Spleen (tissue), 11 donors: ENCODE results near the gene NSD1. TPM values are rescaled to one million over a fixed set of nuclear protein-coding genes. Genes with fewer than 3 reads are reported as not detected.
"Not testable (repeated sequence)": the region's sequence is repeated elsewhere in the genome, so short reads cannot be mapped to it uniquely, and the experiment has no call there.

Source experiments
- DNase-seq: peaks from one replicate; pipeline ENCODE4 v3.0.0-alpha.2; 2020
- H3K27ac ChIP-seq, 8 donors: fragments of 200-600 bp; sonication (generic) in 7 of 8; 1 replicate in 4 of 8; 2 replicates in 4 of 8; pipeline versions ENCODE4 v1.5.0 to v1.8.0; 2016 to 2021; ENCODE audit warnings: inconsistent platforms in 4 of 8, mild to moderate bottlenecking in 4 of 8, moderate library complexity in 1 of 8
- H3K27me3 ChIP-seq, 7 donors: fragments of 200-600 bp; sonication (generic) in 6 of 7; replicated peaks in 1 of 7; 1 replicate in 4 of 7; 2 replicates in 3 of 7; pipeline versions ENCODE4 v1.5.0 to v1.8.0; 2016 to 2021; ENCODE audit warnings: inconsistent platforms in 3 of 7, mild to moderate bottlenecking in 1 of 7
- H3K36me3 ChIP-seq, 6 donors: fragments of 200-600 bp; sonication (generic) in 5 of 6; 1 replicate in 4 of 6; 2 replicates in 2 of 6; pipeline versions ENCODE4 v1.5.0 to v1.8.0; 2016 to 2021; ENCODE audit warnings: inconsistent platforms in 2 of 6
- H3K4me1 ChIP-seq, 6 donors: fragments of 200-600 bp; sonication (generic) in 5 of 6; 1 replicate in 3 of 6; 2 replicates in 3 of 6; pipeline versions ENCODE4 v1.5.0 to v1.8.0; 2016 to 2021; ENCODE audit warnings: inconsistent platforms in 3 of 6
- H3K4me3 ChIP-seq, 8 donors: fragments of 200-600 bp; sonication (generic) in 7 of 8; 1 replicate in 4 of 8; 2 replicates in 4 of 8; pipeline versions ENCODE4 v1.5.0 to v1.8.0; 2016 to 2021; ENCODE audit warnings: inconsistent platforms in 4 of 8, mild to moderate bottlenecking in 4 of 8, moderate library complexity in 2 of 8
- H3K9me3 ChIP-seq, 8 donors: fragments of 200-600 bp; sonication (generic) in 7 of 8; 1 replicate in 4 of 8; 2 replicates in 4 of 8; pipeline versions ENCODE4 v1.5.0 to v1.8.0; 2016 to 2021; ENCODE audit warnings: inconsistent platforms in 4 of 8
- POLR2A ChIP-seq, 3 donors: fragments of 450-650 bp; IDR thresholded peaks; one replicate each; pipeline ENCODE4 v1.5.1; 2017; ENCODE audit warnings: antibody characterized with exemption in 3 of 3, mild to moderate bottlenecking in 1 of 3
- POLR2AphosphoS5 ChIP-seq, 3 donors: sonication (generic); formaldehyde crosslinking; IDR thresholded peaks; one replicate each; pipeline ENCODE4 v1.5.1; 2017; ENCODE audit warnings: antibody characterized with exemption in 3 of 3
- WGBS, 5 donors: extraction: QIAGEN DNeasy Blood & Tissue Kit in 3 of 5; methylation state at CpG; one replicate each; pipeline versions ENCODE4 v1.1.5 to v1.1.7; 2013 to 2018; 5-methylcytosine and 5-hydroxymethylcytosine counted together
- intact Hi-C: fragments of 100-400 bp; cut with DNase I; formaldehyde crosslinking; loops from one replicate; pipeline ENCODE4 v1.15.0; 2023; ENCODE audit warnings: low total_unique reads
- polyA plus RNA-seq, 3 donors: library from polyadenylated mRNA; stranded (reverse); fragments of 200-250 nt; gene quantifications; one replicate each; pipeline ENCODE4 v1.2.1, GENCODE V29; 2013
- total RNA-seq, 7 donors: library from RNA; depleted of rRNA in 3 of 7; stranded (reverse); fragments of >200 nt in 3 of 7; fragmentation: NEBNext Ultra II Directional in 4 of 7; extraction: Animal tissue kit (Norgen Biotek cat#: 25700) in 4 of 7; gene quantifications; one replicate each; pipeline versions ENCODE4 v1.1.0 to v1.2.1, GENCODE V29; 2016 to 2021
- TF ChIP-seq, protein P1 (sequence below), 11 experiments: fragments of 200-600 bp in 7 of 11; fragments of 450-650 bp in 4 of 11; sonication (generic) in 4 of 11; IDR thresholded peaks in 8 of 11; conservative IDR thresholded peaks in 3 of 11; 1 replicate in 7 of 11; 2 replicates in 4 of 11; pipeline versions ENCODE4 v1.4.0 to v1.8.0; 2016 to 2021; ENCODE audit warnings: antibody characterized with exemption in 11 of 11, inconsistent platforms in 4 of 11, mild to moderate bottlenecking in 1 of 11
- donor health status: healthy with polysubstance abuse.
- donor health status: DM: no; HTN: no; CAD: no; lungs with moderate emphysema.
- donor health status: DM: no; HTN: no; CAD: no.
- donor health status: Bipolar disorder and iron deficiency.
- donor health status: healthy.
- donor health status: DM: no; HTN: no; CAD: no.
- donor health status: DM: yes; HTN: yes; CAD: no.

The NSD1 gene
- total and polyA plus RNA-seq, 10 donors, result 4.1 to 130 (median 69.1) TPM

DNA sequence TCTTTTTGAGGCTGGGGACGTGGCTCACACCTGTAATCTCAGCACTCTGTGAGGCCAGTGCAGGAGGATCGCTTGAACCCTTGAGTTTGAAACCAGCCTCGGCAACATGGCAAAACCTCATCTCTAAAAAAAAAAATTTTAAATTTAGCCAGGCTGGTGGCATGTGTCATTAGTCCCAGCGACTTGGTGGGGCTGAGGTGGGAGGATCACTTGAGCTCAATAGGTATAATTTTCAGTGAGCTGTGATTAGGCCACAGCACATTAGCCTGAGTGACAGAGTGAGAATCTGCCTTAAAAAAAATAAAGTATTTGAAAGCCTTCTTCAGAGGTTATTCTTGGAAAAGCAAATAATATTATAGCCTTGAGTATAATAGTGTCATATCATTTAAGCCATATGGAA is 41.8 kb downstream of the NSD1 start:
- no peak for DNase-seq
- intact Hi-C loops, result no loop called here

DNA sequence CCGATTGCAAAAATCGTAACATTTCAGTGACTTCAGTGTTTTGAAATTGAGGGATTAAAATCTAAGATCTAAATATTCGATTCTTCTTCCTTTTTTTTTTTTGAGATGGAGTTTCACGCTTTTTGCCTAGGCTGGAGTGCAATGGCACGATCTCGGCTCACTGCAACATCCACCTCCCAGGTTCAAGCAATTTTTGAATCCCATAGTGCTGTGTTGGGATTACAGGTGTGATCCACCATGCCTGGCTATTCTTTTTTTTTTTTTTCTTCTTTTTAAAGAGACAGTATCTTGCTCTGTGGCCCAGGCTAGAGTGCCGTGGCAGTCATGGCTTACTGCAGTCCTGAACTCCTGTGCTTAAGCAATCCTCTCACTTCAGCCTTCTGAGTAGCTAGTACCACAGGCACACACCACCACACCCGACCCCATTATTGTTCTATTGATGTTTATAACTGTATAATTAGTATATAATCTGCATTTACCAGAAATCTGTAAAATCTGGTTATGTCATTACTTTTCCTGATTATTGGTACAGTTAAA is 42.7 kb downstream of the NSD1 start:
- 76 to 91% (median 82%) methylated on average over 8 of the region's 8 CpGs for WGBS, 5 donors
- TF ChIP-seq POLR2A (IDR thresholded peaks at IDR 0.05) (no peak), POLR2AphosphoS5 (IDR thresholded peaks at IDR 0.05) (no peak)
- TF ChIP-seq, protein P1, sequence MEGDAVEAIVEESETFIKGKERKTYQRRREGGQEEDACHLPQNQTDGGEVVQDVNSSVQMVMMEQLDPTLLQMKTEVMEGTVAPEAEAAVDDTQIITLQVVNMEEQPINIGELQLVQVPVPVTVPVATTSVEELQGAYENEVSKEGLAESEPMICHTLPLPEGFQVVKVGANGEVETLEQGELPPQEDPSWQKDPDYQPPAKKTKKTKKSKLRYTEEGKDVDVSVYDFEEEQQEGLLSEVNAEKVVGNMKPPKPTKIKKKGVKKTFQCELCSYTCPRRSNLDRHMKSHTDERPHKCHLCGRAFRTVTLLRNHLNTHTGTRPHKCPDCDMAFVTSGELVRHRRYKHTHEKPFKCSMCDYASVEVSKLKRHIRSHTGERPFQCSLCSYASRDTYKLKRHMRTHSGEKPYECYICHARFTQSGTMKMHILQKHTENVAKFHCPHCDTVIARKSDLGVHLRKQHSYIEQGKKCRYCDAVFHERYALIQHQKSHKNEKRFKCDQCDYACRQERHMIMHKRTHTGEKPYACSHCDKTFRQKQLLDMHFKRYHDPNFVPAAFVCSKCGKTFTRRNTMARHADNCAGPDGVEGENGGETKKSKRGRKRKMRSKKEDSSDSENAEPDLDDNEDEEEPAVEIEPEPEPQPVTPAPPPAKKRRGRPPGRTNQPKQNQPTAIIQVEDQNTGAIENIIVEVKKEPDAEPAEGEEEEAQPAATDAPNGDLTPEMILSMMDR (IDR thresholded peaks at IDR 0.05 in 8 of 11, conservative IDR thresholded peaks at IDR 0.05 in 3 of 11), result no peak
- Histone ChIP-seq H3K36me3 (peaks cover 0 to 46% (median 0%) of the 10 kb centered on the region in 6 donors), H3K9me3 (no peaks in the 10 kb centered on the region), H3K27me3 (no peaks in the 10 kb centered on the region), H3K27ac (no peak overlapping the region), H3K4me3 (no peak overlapping the region), H3K4me1 (peaks cover 6 to 88% (median 53%) of the 10 kb centered on the region in 6 donors)
- intact Hi-C loops, result no loop called here
- DNase-seq, result no peak

More for the DNA sequence above, 41.8 kb downstream of the NSD1 start:
- Histone ChIP-seq H3K9me3 (no peaks in the 10 kb centered on the region), H3K27ac (no peak overlapping the region), H3K27me3 (no peaks in the 10 kb centered on the region), H3K4me1 (peaks cover 6 to 86% (median 50%) of the 10 kb centered on the region in 6 donors), H3K36me3 (peaks cover 0 to 46% (median 0%) of the 10 kb centered on the region in 6 donors), H3K4me3 (no peak overlapping the region)
- TF ChIP-seq POLR2AphosphoS5 (IDR thresholded peaks at IDR 0.05), result no peak
- TF ChIP-seq, protein P1 (IDR thresholded peaks at IDR 0.05 in 8 of 11, conservative IDR thresholded peaks at IDR 0.05 in 3 of 11), result no peak
- no peak for TF ChIP-seq POLR2A (IDR thresholded peaks at IDR 0.05)
- 81 to 87% (median 83%) methylated on average over 4 of the region's 4 CpGs for whole genome bisulfite sequencing, 5 donors

DNA sequence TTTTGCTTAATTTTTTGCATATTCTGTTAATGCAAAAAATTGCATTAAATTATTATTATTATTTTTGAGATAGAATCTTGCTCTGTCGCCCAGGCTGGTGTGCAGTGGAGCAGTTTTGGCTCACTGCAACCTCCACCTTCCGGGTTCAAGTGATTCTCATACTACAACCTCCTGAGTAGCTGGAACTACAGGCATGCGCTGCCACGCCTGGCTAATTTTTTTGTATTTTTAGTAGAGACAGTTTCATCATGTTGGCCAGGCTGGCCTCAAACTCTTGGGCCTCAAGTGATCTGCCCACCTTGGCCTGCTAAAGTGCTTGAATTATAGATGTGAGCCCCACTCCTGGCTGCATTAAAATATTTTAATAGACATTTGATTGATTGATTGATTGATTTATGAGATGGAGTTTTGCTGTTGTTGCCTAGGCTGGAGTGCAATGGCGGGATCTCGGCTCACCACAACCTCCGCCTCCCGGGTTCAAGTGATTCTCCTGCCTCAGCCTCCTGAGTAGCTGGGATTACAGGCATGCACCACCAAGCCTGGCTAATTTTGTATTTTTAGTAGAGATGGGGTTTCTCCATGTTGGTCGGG is 44.4 kb downstream of the NSD1 start:
- DNase-seq, H3K4me3 ChIP-seq, H3K27ac ChIP-seq, H3K27me3 ChIP-seq, intact Hi-C loops, H3K9me3 ChIP-seq: not testable (repeated sequence)
- Histone ChIP-seq H3K4me1 (peaks cover 6 to 85% (median 44%) of the 10 kb centered on the region in 6 donors), H3K36me3 (peaks cover 0 to 54% (median 0%) of the 10 kb centered on the region in 6 donors)
- 86 to 97% (median 91%) methylated on average over 9 of the region's 9 CpGs for WGBS, 5 donors

DNA sequence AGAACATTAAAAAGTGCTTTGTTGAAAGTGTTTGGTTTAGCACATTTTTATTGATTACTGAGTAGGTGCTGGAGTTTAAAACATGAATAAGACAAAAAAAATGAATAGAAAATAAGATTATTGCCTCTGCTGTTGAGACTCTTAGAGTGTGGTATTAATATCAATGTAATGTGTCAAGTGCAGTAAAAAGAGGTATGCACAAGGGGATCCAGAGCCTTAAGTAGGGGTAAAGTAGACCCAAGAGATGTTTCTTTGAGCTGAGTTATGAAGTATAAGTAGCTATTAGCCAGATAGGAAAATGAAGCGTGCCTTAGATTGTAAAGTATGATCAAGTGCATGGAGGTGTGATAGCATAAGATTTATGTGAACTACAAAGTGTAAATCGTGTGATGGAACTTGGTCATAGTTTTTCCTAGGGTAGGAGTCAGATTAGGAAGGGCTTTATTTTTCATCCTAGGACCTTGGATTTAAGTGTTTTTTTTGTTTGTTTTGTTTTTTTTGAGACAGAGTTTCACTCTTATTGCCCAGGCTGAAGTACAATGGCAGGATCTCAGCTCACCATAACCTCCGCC is 45.2 kb downstream of the NSD1 start:
- intact Hi-C loops, result no loop called here
- no peak for DNase-seq
- no peaks in the 10 kb centered on the region for H3K9me3 ChIP-seq
- no peak overlapping the region for H3K4me3 ChIP-seq
- 89 to 92% (median 91%) methylated on average over 3 of the region's 3 CpGs for WGBS, 5 donors
- peaks cover 6 to 87% (median 42%) of the 10 kb centered on the region in 6 donors for H3K4me1 ChIP-seq
- peaks cover 0 to 54% (median 0%) of the 10 kb centered on the region in 6 donors for H3K36me3 ChIP-seq
- TF ChIP-seq, protein P1 (IDR thresholded peaks at IDR 0.05 in 8 of 11, conservative IDR thresholded peaks at IDR 0.05 in 3 of 11), result no peak
- TF ChIP-seq POLR2A (IDR thresholded peaks at IDR 0.05), result no peak
- no peak for TF ChIP-seq POLR2AphosphoS5 (IDR thresholded peaks at IDR 0.05)
- H3K27ac ChIP-seq, result no peak overlapping the region
- H3K27me3 ChIP-seq, result no peaks in the 10 kb centered on the region
